ENCODE results near the gene MROH8.
"Not testable (repeated sequence)": the region's sequence is repeated elsewhere in the genome, so short reads cannot be mapped to it uniquely, and the experiment has no call there.

The MROH8 gene

DNA sequence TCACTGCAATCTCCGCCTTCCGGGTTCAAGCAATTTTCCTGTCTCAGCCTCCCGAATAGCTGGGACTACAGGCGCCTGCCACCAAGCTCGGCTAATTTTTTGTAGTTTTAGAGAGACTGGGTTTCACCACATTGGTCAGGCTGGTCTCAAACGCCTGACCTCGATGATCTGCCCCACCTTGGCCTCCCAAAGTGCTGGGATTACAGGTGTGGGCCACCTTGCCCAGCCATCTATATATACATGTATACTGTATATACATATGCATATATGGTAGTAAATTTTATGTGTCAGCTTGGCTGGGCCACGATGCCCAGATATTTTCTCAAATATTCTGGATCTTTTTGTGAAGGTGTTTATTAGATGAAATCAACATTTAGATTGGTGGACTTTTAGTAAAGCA is 102.3 kb downstream of the MROH8 start:
- no peak for DNase-seq

DNA sequence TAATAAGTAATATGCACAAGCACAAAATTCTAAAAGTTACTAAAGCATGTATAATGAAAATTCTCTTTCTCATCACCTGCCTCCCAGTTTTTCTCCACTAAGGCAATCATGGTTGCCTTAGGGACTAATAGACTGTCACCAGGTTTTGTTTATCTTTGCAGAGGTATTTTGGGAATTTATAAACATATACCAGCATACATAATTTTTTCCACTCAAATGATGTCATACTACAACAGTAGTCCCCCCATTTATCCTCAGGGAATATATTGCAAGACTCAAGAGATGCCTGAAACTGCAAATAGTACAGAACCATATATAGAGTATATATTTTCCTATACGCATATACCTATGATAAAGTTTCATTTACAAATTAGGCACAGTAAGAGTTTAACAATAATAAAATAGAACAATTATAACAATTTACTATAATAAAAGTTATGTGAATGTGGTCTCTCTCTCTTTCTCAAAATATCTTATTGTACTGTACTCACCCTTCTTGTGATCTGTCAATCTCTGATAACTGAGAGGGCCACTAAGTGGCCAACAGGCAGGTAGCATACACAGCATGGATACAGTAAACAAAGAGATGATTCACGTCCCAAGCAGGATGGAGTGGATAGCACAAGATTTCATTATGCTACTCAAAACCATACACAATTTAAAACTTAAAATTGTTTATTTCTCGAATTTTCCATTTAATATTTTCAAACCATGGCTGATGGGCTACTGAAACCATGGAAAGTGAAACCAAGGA is 103.2 kb downstream of the MROH8 start:
- DNase-seq: no peak

DNA sequence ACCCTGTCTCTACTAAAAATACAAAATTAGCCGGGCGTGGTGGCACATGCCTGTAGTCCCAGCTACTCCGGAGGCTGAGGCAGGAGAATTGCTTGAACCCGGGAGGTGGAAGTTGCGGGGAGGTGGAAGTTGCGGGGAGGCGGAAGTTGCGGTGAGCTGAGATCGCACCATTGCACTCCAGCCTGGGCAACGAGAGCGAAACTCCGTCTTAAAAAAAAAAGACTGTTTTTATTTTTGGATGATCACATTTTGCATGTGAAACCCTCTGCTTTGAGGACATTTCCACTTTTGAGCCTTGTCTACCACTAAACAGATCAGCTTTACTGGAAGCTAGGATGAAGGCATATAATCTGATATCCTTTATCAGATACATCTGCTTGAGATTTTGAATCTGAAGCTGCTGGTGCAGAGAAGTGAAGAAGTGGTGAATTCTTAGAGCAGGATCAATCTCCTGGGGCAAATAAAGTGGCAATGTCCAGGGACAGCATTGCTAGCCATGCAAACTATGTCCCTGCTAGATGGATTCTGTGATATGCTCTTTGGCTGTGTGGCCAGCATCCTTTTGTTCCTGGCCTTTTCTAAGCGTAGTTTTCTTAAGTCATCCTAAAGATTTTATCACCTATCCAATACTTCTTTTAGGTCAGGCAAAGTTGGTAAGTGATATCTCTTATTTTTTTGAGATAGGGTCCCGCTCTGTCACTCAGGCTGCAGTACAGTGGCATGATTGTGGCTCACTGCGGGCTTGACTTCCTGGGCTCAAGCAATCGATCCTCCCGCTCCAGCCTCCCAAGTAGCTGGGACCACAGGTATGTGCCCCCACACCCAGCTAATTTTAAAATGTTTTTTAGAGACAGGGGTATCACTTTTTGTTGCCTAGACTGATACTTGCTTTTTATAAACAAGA is 106.8 kb downstream of the MROH8 start:
- no peak for DNase-seq

DNA sequence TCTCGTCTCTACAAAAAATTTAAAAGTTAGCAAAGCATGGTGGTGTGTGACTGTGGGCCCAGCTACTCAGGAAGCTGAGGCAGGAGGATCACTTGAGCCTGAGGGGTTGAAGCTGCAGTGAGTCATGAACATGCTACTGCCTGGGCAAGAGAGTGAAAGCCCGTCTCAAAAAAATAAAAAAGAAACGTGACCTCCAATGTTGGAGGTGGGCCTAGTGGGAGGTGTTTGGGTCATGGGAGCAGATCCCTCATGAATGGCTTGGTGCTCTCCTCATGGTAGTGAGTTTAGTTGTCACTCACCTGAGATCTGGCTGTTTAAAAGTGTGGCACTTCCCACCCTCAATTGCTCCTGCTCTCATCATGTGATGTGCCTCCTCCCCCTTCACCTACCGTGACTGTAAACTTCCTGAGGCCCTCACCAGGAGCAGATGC is 107.9 kb downstream of the MROH8 start:
- no peak for DNase-seq

DNA sequence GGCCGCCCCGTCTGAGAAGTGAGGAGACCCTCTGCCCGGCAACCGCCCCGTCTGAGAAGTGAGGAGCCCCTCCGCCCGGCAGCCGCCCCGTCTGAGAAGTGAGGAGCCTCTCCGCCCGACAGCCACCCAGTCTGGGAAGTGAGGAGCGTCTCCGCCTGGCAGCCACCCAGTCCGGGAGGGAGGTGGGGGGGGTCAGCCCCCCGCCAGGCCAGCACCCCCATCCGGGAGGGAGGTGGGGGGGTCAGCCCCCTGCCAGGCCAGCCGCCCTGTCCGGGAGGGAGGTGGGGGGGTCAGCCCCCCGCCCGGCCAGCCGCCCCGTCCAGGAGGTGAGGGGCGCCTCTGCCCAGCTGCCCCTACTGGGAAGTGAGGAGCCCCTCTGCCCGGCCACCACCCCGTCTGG is 109.8 kb downstream of the MROH8 start:
- DNase-seq: not testable (repeated sequence)

DNA sequence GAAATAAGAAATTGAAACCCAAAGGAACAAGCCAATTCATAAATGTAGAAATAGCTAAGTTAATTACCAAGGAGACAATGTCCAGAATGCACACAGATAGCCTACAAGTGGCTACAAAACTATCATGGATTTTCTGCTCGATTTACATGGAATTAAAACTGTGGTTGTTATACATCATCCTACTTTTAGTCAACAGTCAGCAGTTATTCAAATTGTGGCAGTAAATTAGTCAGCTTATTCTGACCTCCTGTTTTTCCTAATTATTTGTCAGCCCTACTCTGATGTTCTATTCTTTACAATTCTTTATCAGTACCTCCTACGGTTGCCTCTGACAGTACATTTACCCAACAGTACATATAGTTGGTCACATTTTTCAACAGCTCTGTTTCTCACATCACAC is 113.2 kb downstream of the MROH8 start:
- no peak for DNase-seq

DNA sequence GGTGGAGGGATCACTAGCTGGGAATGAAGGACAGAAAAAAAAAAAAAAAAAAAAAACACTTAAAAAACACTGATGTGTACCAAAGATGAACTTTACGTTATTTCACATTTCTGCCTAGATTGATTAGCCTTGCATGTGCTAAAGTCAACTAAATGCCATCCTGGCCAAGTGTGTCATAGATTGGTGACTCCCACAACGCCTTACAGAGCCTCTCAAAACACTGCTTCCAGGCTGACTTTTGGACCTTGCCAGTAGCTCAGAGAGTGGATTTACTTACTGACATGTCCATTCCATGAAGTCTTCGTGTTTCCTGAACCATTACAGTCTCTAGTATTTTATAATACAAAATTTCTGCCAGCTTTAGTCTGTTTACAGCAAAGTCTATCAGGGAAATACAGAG is 124.1 kb downstream of the MROH8 start:
- DNase-seq: no peak

DNA sequence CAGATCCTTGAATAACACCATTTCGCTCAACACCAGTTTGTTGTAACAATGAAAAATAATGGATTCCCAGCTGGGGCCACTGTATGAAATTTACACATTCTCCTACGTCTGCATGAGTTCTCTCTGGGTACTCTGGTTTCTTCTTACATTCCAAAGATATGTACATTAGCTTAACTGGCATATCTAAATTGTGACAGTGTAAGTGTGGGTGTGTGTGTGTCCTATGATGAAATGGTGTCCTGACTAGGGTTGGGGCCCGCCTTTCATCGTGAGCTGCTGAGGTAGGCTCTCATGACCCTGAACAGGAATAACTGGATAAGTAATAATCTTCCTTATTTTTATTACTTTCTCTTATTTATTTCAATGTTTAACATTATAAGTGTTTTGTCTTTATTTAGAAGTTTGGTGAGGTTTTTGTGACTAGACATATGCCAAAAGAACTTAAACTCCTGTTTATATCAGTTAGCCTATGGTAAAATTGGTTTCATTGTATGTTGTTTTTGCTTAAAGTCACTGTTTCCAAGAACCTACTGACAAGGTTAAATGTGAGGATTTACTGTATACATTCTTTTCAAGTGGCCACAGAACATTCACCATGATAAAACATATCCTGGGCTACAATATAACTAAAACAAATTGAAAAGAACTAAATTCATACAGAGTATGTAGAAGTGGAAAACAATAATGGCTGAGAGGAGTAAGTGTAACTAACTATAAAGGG is 126.0 kb downstream of the MROH8 start:
- no peak for DNase-seq

Data from 8988T (cell line).